ENCODE results near the gene WWC1.

GRCh38 chr5:168327451-168327850 is 36.0 kb downstream of the WWC1 start:
- no peak for TF ChIP-seq CREB1 (IDR thresholded peaks at IDR 0.05)
- TF ChIP-seq CREB1 (CRISPR knock-in tag; IDR thresholded peaks at IDR 0.05), result no peak
- TF ChIP-seq CTCF (IDR thresholded peaks at IDR 0.05 in 2 of 3, conservative IDR thresholded peaks at IDR 0.05 in 1 of 3; ENCODE audit: insufficient read depth in 2 of 3, low read depth in 1 of 3, low read length in 3 of 3), result no peak
- TF ChIP-seq ZC3H8 (IDR thresholded peaks at IDR 0.05), result no peak
- TF ChIP-seq FOXA1 (IDR thresholded peaks at IDR 0.05; ENCODE audit: borderline replicate concordance), result no peak
- TF ChIP-seq SP1 (CRISPR knock-in tag; IDR thresholded peaks at IDR 0.05), result no peak
- TF ChIP-seq SMC3 (conservative IDR thresholded peaks at IDR 0.05; ENCODE audit: insufficient read depth, low read depth, low read length), result no peak
- no peak for TF ChIP-seq ETS1 (conservative IDR thresholded peaks at IDR 0.05; ENCODE audit: control insufficient read depth, low read depth, low read length)
- no peak for TF ChIP-seq ZNF639 (CRISPR knock-in tag; conservative IDR thresholded peaks at IDR 0.05 in 1 of 2, IDR thresholded peaks at IDR 0.05 in 1 of 2)
- TF ChIP-seq POLR2A (conservative IDR thresholded peaks at IDR 0.05), result no peak
- TF ChIP-seq ZBTB33 (CRISPR knock-in tag; IDR thresholded peaks at IDR 0.05), result no peak
- no peak for TF ChIP-seq CBFA2T2 (conservative IDR thresholded peaks at IDR 0.05)
- TF ChIP-seq ZNF239 (CRISPR knock-in tag; IDR thresholded peaks at IDR 0.05), result no peak

Measured in K562 (cell line).